ENCODE data around the gene GTF2A1L.

GTF2A1L gene

DNA sequence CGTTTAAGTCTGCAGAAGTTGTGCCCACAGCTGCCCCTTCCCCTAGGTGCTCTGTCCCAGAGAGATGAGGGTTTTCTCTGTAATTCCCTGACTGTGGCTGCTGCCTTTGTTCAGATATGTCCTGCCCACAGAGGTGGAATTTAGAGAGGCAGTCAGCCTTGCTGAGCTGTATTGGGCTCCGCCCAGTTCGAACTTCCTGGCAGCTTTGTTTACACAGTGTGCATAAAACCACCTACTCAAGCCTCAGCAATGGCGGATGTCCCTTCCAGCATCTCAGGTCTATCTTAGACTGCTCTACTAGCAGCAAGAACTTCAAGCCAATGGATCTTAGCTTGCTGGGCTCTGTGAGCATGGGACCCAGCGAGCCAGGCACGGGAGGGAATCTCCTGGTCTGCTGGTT, 89.8 kb downstream of the GTF2A1L start:
- no peak for TF ChIP-seq ZNF274 (IDR thresholded peaks at IDR 0.05; ENCODE audit: low read depth, low read length)

DNA sequence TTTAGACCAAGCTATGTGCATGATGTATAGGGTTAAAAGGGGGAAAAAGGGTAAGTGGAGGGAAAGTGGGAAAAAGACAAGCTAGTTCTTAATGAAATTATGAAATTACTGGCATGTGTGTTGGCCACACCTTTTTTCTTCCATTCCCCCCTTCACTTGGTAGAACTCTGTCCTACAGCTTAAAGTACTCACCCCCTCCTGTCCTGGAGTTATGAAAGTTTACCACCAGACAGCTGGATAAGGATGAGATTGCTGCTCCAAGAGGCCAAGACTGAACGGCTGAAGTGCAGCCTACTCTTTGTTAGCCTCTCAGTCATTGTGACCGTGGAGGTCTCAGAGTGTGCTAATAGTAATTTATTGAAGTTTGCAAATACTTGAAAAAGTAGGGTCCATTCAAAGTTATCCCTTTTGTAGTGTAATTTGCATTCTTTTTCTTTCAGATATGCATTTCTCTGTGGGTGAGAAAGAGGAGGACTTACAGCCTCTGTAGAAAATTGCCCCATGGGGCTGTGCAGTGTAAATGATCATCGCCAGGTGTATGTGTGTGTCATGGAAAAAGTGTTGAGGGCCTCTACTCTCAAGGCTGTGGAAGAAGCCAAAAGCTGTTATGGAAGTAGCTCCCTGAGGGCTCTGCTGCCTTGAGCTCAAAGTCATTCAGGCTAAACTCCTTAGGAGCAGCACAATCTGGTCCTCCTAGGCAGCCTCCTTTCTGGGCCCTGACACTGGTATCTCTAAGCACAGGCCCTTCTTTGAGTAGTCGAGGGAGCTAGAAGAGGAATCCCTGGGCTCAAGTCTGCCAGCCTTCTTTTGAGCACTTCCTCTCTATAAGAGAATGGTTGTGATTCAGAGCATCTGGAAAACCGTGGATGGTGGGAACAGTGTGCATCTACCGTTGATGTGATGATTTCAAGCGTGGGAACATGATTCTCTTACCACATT, 91.7 kb downstream of the GTF2A1L start:
- no peak for TF ChIP-seq ZNF274 (IDR thresholded peaks at IDR 0.05; ENCODE audit: low read depth, low read length)
- H3K4me3 ChIP-seq (ENCODE audit: low read length): no peak overlapping the region

More for the DNA sequence above, 89.8 kb downstream of the GTF2A1L start:
- no peak overlapping the region for H3K4me3 ChIP-seq (ENCODE audit: low read length)

DNA sequence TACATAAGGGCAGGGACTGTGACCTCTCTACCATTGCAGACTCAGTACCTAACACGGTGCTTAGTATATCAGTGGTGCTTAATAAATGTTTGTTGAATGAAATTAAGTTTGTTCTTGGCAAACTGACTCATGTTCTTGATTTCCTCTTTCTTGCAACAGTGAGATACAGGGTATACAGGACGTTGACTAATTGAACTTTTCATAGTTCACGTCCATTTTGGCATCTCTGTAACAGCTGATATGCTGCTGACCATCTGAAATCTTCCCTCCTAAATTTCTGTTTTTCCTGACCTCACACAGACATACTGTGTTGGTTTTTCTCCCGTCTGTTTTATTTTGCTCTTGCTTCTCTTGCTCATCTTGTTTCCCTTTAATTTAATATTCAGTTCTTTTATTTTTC, 93.7 kb downstream of the GTF2A1L start:
- H3K4me3 ChIP-seq (ENCODE audit: low read length): no peak overlapping the region
- no peak for TF ChIP-seq ZNF274 (IDR thresholded peaks at IDR 0.05; ENCODE audit: low read depth, low read length)

DNA sequence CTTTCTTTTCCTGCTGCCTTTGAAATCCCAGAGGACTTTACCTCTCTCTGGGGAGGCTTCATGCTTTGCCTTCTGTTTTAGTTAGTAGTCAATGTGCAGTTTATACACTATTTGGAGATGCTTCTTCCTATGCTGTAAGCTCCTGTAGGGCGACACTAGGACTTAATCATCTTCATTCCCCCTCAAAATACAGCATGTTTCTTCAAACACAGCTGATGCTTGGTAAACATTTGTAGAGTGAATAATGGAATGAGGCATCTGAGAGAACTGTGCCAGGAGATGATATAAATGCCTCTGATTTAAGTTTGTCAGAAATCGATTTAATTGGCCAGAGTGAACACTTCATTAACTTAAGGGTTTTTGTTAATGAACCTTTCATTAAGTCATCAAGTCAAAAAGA, 94.5 kb downstream of the GTF2A1L start:
- no peak for TF ChIP-seq ZNF274 (IDR thresholded peaks at IDR 0.05; ENCODE audit: low read depth, low read length)
- no peak overlapping the region for H3K4me3 ChIP-seq (ENCODE audit: low read length)

DNA sequence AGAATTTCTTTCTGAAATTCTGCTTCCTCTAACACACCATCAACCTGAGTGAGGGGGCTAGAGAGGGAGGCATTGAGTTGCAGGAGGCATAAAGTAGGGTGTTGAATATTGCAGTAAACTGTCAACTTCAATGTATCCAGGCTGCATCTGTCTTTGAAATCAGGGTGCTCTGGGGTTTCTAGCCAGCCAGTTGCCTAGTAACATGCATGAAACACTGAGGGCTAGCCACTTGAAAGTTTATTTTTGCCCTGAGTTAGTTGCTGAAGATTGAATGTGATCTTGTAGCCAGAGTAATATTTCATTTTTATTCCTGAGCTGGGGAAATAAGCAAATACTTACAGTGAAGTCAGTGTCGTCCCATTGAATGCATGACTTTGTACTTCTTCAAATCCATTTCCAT, 96.0 kb downstream of the GTF2A1L start:
- TF ChIP-seq ZNF274 (IDR thresholded peaks at IDR 0.05; ENCODE audit: low read depth, low read length): no peak
- no peak overlapping the region for H3K4me3 ChIP-seq (ENCODE audit: low read length)

DNA sequence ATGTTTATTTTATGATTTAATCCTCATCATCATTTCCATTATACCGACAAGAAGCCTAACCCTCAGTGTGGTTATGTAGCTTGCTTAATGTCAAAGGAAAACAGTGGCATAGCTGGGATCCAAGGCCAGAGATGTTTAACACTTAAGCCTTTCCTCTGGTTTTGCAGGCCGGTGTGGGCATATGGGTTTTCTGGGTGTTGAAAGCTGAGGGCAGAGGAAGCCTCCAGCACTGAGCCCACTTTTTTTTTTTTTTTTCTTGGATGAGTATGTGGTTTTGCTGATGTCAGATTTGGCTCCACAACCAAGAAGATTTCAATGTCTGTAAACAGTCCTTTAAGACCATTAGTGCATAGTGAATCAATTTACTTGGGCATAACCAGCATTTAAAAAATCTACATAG, 96.6 kb downstream of the GTF2A1L start:
- no peak overlapping the region for H3K4me3 ChIP-seq (ENCODE audit: low read length)
- TF ChIP-seq ZNF274 (IDR thresholded peaks at IDR 0.05; ENCODE audit: low read depth, low read length): no peak

DNA sequence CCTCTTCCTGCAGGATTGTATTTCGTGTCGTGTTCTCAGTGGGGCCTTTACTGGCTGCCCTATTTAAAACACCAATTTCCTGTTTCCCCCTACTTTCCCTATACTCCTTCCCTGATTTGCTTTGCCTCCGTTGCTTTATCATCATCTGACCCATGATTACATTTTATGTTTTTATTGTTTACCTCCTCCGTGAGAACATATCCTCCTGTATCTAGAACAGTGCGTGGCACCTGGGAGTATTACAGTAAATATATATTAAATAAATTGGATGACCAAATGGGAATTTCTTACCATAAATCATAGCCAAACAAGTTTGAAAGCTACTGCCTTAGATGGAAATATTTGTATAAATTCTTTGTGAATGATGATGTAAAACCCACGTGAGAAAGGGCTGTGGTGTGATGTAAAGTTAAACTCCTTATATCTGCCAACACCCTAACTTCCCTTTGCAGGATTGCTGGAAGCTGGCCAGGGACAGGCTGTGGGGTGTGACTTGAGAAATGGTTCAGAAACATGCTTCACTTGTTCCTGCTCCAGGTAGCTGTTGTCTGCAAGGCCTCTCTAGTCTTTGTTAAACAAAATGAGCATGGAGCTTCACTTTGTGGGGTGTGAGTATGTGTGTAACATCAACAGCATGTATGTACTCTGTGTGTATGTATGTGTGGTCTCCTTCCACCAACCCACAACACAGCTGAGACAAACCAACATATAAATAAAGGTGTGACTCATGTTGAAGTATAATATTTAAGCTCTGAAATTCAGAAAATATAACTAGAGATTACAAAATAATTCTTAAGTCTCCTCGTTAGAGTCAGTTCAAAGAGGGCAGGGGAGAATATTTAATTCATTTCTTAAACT, 97.6 kb downstream of the GTF2A1L start:
- no peak for TF ChIP-seq ZNF274 (IDR thresholded peaks at IDR 0.05; ENCODE audit: low read depth, low read length)
- H3K4me3 ChIP-seq (ENCODE audit: low read length): no peak overlapping the region

DNA sequence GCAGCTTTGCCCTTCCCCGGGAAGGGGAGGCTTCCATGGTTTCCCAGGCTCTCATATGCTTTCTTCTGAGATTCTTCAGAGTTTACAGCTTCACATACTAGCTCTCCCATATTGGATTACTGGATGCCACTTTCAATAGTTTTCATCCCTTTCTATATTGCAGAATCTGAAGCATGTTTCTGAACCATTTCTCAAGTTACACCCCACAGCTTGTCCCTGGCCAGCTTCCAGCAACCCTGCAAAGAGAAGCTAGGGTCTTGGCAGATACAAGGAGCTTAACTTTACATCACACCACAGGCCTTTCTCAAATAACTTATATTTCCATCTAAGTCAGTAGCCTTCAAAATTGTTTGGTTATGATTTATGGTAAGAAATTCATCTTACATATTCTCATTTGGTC, 98.3 kb downstream of the GTF2A1L start:
- no peak for TF ChIP-seq ZNF274 (IDR thresholded peaks at IDR 0.05; ENCODE audit: low read depth, low read length)
- no peak overlapping the region for H3K4me3 ChIP-seq (ENCODE audit: low read length)

DNA sequence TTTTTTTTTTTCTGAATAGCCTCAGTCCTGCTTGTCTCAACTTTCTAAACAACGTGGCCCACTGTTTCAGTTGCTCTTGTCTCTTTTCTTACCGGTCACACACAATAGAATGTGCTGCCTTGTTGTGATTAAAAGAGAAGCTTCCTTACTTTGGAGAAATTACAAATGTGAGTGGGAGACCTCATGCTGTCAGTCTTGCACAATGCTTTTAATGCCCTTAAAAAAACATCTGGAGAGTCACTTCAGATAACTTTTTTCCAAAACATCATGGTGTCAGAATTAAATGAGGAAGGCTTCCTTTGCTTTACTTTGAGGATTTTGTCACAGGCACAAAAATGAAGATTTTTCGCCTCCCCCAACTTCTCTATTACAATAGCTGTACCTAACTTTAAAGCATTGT, 100.2 kb downstream of the GTF2A1L start:
- TF ChIP-seq ZNF274 (IDR thresholded peaks at IDR 0.05; ENCODE audit: low read depth, low read length): no peak
- H3K4me3 ChIP-seq (ENCODE audit: low read length): no peak overlapping the region

DNA sequence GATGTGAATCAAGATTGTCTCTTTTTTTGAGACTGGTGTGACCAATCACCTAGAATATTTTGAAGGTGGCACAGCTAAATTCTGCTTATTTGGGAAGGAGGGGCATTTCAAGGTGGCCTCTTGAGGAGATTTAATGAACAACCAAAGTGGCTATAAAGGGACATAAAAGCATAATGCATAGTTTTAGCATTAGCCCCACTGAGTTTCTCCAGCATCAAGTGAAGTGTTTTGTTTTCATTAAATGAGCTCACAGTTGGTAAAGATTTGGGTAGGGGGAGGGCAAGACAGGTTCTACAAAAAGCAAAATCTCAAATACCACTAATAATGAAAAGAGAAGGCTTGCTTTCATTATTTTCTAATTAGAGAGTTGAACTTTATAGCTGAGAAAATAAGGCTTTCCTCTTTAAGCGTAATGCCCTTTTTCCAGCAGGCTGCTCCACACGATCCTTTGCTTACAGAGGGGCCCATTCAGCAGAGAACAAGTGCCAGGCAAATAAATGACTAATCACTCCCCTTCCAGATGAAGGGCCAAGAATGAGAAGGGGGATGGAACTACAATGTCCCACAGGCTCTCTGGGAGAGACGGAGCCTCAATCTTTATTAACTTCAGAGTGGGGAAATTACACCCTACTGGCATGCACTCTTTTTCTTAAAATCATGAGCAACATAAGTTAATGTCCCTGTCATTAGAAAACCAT, 102.0 kb downstream of the GTF2A1L start:
- H3K4me3 ChIP-seq (ENCODE audit: low read length): no peak overlapping the region
- TF ChIP-seq ZNF274 (IDR thresholded peaks at IDR 0.05; ENCODE audit: low read depth, low read length): no peak

DNA sequence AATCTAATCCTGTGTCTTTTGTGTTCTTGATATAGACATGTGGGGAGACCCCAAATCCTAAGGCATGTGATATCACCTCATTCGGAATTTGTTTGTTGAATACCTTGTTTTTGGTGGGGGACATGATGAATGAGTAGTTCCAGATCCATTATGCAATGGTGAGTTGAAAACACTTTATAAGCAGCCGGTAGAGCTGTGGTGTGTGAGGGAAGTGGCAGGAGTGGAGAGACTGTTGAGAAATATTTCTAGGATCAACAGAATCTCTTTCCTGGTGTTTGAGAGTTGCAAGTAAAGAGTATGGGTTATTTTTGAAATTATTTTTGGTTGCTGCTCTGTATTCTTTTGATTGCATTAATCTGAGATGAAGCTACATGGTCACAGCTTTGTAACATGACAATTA, 103.5 kb downstream of the GTF2A1L start:
- TF ChIP-seq ZNF274 (IDR thresholded peaks at IDR 0.05; ENCODE audit: low read depth, low read length): no peak
- no peak overlapping the region for H3K4me3 ChIP-seq (ENCODE audit: low read length)

DNA sequence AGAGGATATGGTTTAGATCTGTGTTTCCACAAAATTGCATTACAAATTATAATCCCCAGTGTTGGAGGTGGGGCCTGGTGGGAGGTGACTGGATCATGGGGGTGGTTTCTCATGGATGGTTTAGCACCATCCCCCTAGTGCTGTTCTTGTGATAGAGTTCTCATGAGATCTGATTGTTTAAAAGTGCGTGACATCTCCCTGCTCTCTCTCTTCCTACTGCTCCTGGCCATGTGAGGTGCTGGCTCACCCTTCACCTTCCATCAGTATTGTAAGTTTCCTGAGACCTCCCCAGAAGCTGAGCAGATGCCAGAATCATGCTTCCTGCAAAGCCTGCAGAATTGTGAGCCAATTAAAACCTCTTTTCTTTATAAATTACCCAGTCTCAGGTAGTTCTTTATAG, 104.7 kb downstream of the GTF2A1L start:
- no peak overlapping the region for H3K4me3 ChIP-seq (ENCODE audit: low read length)
- TF ChIP-seq ZNF274 (IDR thresholded peaks at IDR 0.05; ENCODE audit: low read depth, low read length): no peak

DNA sequence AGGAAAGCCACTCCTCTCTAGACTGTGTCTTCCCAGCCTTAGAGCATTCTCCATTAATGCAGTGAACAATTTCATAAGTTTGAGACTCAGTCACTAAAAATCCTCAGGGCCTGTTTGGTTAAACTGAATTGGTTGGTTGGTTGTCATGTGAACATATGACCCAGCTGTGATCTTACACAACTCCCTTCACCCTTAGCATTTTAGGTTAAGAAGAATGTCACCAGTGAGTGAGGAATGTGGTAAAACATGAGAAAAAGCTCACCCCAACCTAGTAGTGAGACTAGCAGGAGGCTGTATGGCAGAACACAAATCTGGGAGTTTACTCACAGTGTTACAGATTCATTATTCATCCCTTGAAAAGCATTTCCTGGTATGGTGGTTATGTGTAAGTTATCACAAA, 105.5 kb downstream of the GTF2A1L start:
- no peak overlapping the region for H3K4me3 ChIP-seq (ENCODE audit: low read length)
- no peak for TF ChIP-seq ZNF274 (IDR thresholded peaks at IDR 0.05; ENCODE audit: low read depth, low read length)

DNA sequence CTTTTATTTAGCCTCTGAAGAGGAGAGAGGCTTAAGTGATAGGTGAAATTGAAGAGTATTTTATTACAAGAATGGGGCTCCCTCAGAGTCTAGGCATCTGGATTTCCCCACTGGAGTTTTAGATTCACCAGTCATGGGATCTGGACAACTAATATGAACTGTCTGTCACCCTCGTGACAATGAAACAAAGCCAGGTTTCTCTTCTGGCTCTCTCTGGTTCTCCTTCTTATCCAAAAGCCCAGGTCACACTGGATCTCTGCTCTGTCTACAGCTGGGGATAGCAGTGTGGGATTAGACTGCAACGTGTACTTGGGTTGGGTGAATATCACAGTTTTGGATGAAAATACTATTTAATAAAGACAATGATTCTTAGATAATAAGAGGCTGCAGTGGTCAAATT, 106.6 kb downstream of the GTF2A1L start:
- H3K4me3 ChIP-seq (ENCODE audit: low read length): no peak overlapping the region
- no peak for TF ChIP-seq ZNF274 (IDR thresholded peaks at IDR 0.05; ENCODE audit: low read depth, low read length)
